Panc1 (cell line): Measurements from ENCODE around the gene CFAP126. TPM values are rescaled to one million over a fixed set of nuclear protein-coding genes. Genes with fewer than 3 reads are reported as not detected.

Experiments
- ATAC-seq: fragments of 200-7000 bp; cut with Tn5 transposase; 2 replicates; pipeline ENCODE4 v1.9.1; 2020; ENCODE audit warnings: mild to moderate bottlenecking, moderate library complexity
- BruUV-seq: library from RNA; stranded (reverse); fragments of 400-500 nt; replicated peaks from 2 replicates; lab custom pipeline; 2021; lab: Mats Ljungman, UMichigan
- CTCF ChIA-PET: fragments of 300-600 bp; sonication (Branson Sonifier 250); formaldehyde crosslinking; loops from one replicate; lab custom pipeline; 2022; ENCODE audit warnings: antibody characterized with exemption; lab: Charles Lee
- POLR2A ChIA-PET: fragments of 300-600 bp; sonication (Branson Sonifier 250); formaldehyde crosslinking; loops from one replicate; lab custom pipeline; 2022; ENCODE audit warnings: antibody characterized with exemption; lab: Charles Lee
- DNase-seq: peaks from one replicate; pipeline ENCODE4 v3.0.0-alpha.2; 2010; ENCODE audit warnings: low read depth, low spot score
- H3K27ac ChIP-seq: 2 replicates; pipeline ENCODE4 v1.5.1; 2011; ENCODE audit warnings: mild to moderate bottlenecking, low read length, inconsistent platforms
- H3K27me3 ChIP-seq: fragments of 200-500 bp; sonication (Bioruptor generic); 2 replicates; pipeline ENCODE4 v1.6.0; 2014; ENCODE audit warnings: low read length, inconsistent platforms; ENCODE audit not compliant: control insufficient read depth, insufficient read depth
- H3K36me3 ChIP-seq: fragments of 200-500 bp; sonication (Bioruptor generic); 2 replicates; pipeline ENCODE4 v1.5.1; 2014; ENCODE audit warnings: inconsistent platforms, mild to moderate bottlenecking, low read length, moderate library complexity; ENCODE audit not compliant: control insufficient read depth, insufficient read depth
- H3K4me1 ChIP-seq: 2 replicates; pipeline ENCODE4 v1.5.1; 2011; ENCODE audit warnings: inconsistent platforms, mild to moderate bottlenecking, low read length, moderate library complexity; ENCODE audit not compliant: control insufficient read depth, insufficient read depth
- H3K4me3 ChIP-seq, 2 experiments: 2 replicates each; pipeline ENCODE4 v1.5.1; 2011 to 2012; ENCODE audit warnings: low read depth in 2 of 2, low read length in 2 of 2, mild to moderate bottlenecking in 2 of 2, inconsistent platforms in 1 of 2, moderate library complexity in 1 of 2
- H3K9me3 ChIP-seq: fragments of 200-500 bp; sonication (Bioruptor generic); 2 replicates; pipeline ENCODE4 v1.5.1; 2014; ENCODE audit warnings: low read depth, mild to moderate bottlenecking, inconsistent platforms, low read length, moderate library complexity; ENCODE audit not compliant: control insufficient read depth, insufficient read depth
- POLR2AphosphoS5 ChIP-seq: IDR thresholded peaks from 2 replicates; pipeline ENCODE4 v1.6.1; 2012; ENCODE audit warnings: mild to moderate bottlenecking, low read depth, low read length, moderate library complexity
- SIN3A ChIP-seq: IDR thresholded peaks from 2 replicates; pipeline ENCODE4 v1.6.1; 2012; ENCODE audit warnings: low read depth, mild to moderate bottlenecking, low read length, moderate library complexity, borderline replicate concordance; ENCODE audit not compliant: insufficient read depth
- TCF7L2 ChIP-seq: IDR thresholded peaks from 2 replicates; pipeline ENCODE4 v1.6.1; 2011; ENCODE audit warnings: mild to moderate bottlenecking, low read depth, low read length, inconsistent platforms
- in situ Hi-C: cut with HindIII; loops from 2 replicates; pipeline ENCODE4 v1.10.0; 2016; ENCODE audit warnings: low sequenced_read_pairs, low pct_unique_long_range_greater_than_20kb
- intact Hi-C: fragments of 100-400 bp; cut with micrococcal nuclease; formaldehyde crosslinking; loops from one replicate; pipeline ENCODE4 v1.10.0; 2022; ENCODE audit not compliant: unreplicated experiment
- total RNA-seq: library from RNA; stranded (reverse); gene quantifications from one replicate; pipeline ENCODE4 v1.2.1, GENCODE V29; 2021; ENCODE audit not compliant: unreplicated experiment
- TF ChIP-seq, protein P1 (sequence below): fragments of 450-650 bp; IDR thresholded peaks from 2 replicates; pipeline ENCODE4 v1.5.1; 2017; ENCODE audit warnings: mild to moderate bottlenecking
- TF ChIP-seq, protein P2 (sequence below), 2 experiments: IDR thresholded peaks; 2 replicates each; pipeline ENCODE4 v1.6.1; 2011 to 2012; ENCODE audit warnings: low read depth in 2 of 2, control low read depth in 1 of 2, low read length in 1 of 2, mild to moderate bottlenecking in 1 of 2, moderate library complexity in 1 of 2; ENCODE audit not compliant: insufficient read depth in 1 of 2

CFAP126 gene
- total RNA-seq, 1 experiment from 2014 or later: not detected

DNA sequence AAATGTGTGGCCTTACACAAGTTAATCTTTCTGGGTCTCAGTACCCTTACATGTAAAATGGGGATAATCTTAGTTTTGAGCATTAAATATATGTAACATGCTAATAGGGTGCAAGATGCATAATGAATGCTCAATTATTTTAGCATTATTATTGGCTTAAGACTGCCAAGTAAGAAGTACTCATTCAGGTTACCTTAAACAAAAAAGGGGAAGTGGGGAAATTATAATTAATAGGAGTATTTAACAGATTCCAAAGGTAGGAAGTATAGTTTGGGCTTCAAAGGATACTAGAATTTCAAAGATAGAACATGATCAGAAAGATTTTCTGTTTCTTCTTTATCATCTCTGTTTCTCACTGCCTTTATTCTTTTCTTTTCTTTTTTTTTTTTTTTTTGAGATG lies 5.8 kb upstream of the CFAP126 start:
- no TSS peak for BruUV-seq
- ATAC-seq: no peak

DNA sequence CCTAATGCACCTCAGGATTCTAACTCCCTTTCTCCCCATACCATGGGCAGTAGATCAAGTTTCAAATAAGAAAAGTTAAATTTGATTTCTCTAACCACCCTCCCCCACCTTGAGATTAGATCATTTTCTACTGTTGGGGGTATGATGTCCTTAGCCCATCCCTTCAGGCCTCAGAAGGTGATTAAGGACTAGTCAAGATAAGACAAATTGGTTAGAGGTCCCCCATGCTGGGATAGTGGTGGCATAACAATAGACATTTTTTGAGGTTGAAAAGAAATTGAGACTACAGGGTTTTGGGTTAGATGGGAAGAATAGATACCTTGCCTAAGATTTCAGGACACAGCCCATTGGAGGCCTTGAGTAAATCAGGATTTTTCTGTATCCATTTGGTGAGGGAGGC lies 2.5 kb downstream of the CFAP126 start:
- TF ChIP-seq, protein P1, sequence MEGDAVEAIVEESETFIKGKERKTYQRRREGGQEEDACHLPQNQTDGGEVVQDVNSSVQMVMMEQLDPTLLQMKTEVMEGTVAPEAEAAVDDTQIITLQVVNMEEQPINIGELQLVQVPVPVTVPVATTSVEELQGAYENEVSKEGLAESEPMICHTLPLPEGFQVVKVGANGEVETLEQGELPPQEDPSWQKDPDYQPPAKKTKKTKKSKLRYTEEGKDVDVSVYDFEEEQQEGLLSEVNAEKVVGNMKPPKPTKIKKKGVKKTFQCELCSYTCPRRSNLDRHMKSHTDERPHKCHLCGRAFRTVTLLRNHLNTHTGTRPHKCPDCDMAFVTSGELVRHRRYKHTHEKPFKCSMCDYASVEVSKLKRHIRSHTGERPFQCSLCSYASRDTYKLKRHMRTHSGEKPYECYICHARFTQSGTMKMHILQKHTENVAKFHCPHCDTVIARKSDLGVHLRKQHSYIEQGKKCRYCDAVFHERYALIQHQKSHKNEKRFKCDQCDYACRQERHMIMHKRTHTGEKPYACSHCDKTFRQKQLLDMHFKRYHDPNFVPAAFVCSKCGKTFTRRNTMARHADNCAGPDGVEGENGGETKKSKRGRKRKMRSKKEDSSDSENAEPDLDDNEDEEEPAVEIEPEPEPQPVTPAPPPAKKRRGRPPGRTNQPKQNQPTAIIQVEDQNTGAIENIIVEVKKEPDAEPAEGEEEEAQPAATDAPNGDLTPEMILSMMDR: no peak
- TF ChIP-seq TCF7L2: no peak
- no peak for TF ChIP-seq POLR2AphosphoS5
- TF ChIP-seq, protein P2, sequence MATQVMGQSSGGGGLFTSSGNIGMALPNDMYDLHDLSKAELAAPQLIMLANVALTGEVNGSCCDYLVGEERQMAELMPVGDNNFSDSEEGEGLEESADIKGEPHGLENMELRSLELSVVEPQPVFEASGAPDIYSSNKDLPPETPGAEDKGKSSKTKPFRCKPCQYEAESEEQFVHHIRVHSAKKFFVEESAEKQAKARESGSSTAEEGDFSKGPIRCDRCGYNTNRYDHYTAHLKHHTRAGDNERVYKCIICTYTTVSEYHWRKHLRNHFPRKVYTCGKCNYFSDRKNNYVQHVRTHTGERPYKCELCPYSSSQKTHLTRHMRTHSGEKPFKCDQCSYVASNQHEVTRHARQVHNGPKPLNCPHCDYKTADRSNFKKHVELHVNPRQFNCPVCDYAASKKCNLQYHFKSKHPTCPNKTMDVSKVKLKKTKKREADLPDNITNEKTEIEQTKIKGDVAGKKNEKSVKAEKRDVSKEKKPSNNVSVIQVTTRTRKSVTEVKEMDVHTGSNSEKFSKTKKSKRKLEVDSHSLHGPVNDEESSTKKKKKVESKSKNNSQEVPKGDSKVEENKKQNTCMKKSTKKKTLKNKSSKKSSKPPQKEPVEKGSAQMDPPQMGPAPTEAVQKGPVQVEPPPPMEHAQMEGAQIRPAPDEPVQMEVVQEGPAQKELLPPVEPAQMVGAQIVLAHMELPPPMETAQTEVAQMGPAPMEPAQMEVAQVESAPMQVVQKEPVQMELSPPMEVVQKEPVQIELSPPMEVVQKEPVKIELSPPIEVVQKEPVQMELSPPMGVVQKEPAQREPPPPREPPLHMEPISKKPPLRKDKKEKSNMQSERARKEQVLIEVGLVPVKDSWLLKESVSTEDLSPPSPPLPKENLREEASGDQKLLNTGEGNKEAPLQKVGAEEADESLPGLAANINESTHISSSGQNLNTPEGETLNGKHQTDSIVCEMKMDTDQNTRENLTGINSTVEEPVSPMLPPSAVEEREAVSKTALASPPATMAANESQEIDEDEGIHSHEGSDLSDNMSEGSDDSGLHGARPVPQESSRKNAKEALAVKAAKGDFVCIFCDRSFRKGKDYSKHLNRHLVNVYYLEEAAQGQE (IDR thresholded peaks at IDR 0.05; ENCODE audit: insufficient read depth in 1 of 2, low read depth in 2 of 2, low read length in 1 of 2): no peak
- no peak for TF ChIP-seq SIN3A
- no TSS peak for BruUV-seq
- Histone ChIP-seq H3K4me1 (no peaks in the 10 kb centered on the region), H3K27me3 (no peaks in the 10 kb centered on the region), H3K36me3 (peaks cover 2% of the 10 kb centered on the region; the same call in 1 of the 2 replicates), H3K9me3 (no peaks in the 10 kb centered on the region), H3K27ac (no peak overlapping the region), H3K4me3 (no peak overlapping the region)
- POLR2A ChIA-PET: no interaction called here
- CTCF ChIA-PET: no interaction called here
- in situ Hi-C loops: no loop called here
- ATAC-seq (no peak), DNase-seq (no peak)
- intact Hi-C loops: no loop called here

More for the DNA sequence above, 5.8 kb upstream of the CFAP126 start:
- no peak overlapping the region for H3K27ac ChIP-seq
- H3K4me1 ChIP-seq: no peaks in the 10 kb centered on the region
- no peaks in the 10 kb centered on the region for H3K9me3 ChIP-seq
- POLR2A ChIA-PET: interaction anchor here (0.6 kb wide), 1 partner anchor 167 kb away, joined by 10 read pairs; no protein-coding TSS in a partner anchor
- TF ChIP-seq TCF7L2 (no peak), POLR2AphosphoS5 (no peak), SIN3A (no peak)
- TF ChIP-seq, protein P1: no peak
- TF ChIP-seq, protein P2 (IDR thresholded peaks at IDR 0.05; ENCODE audit: insufficient read depth in 1 of 2, low read depth in 2 of 2, low read length in 1 of 2): no peak
- DNase-seq: no peak
- no peaks in the 10 kb centered on the region for H3K27me3 ChIP-seq
- in situ Hi-C loops (no loop called here), intact Hi-C loops (loop anchor here (5.0 kb wide), 2 partner anchors 146 to 181 kb away; partner anchors contain the start of gene TOMM40L)
- no peaks in the 10 kb centered on the region for H3K36me3 ChIP-seq
- H3K4me3 ChIP-seq: no peak overlapping the region
- CTCF ChIA-PET: interaction anchor here (1.4 kb wide), 1 partner anchor 180 kb away, joined by 8 read pairs; no protein-coding TSS in a partner anchor
